ENCODE measurements around the gene SLC36A3.

Gene SLC36A3

DNA sequence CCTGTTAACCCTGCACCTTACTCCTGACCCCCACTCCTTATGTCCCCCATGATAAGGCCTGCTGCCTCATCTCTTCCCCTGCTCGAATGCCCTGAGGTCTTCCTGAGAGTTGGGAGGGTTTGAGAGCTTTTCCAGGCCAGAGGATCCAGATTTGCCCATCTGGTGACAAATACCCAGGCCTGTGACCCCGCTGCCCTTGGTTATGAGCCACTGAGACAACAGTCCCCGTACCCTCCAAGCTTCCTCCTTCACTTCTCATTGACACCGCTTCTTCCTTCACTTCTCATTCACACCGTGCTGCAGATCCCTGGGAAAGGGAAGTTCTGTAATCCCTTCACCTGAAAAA is 50.0 kb downstream of the SLC36A3 start:
- H3K4me1 ChIP-seq (ENCODE audit: control insufficient read depth, insufficient read depth, low read length): peaks cover 4% of the 10 kb centered on the region; the same call in 1 of the 2 replicates
- H3K27me3 ChIP-seq (ENCODE audit: control insufficient read depth, insufficient read depth, low read length): no peaks in the 10 kb centered on the region
- H3K27ac ChIP-seq (ENCODE audit: low read length): no peak overlapping the region
- no peak for DNase-seq (ENCODE audit: low read depth, low spot score)
- H3K4me3 ChIP-seq (ENCODE audit: low read length): peak overlapping the region; percentile 41; the same call in 1 of the 2 replicates
- no CpG with 5 or more reads among the region's 5 CpGs for WGBS (ENCODE audit: insufficient coverage, insufficient read length)
- H3K9me3 ChIP-seq (ENCODE audit: control insufficient read depth, insufficient read depth, low read length): no peaks in the 10 kb centered on the region
- no peaks in the 10 kb centered on the region for H3K36me3 ChIP-seq (ENCODE audit: control insufficient read depth, insufficient read depth, low read length)

- no peaks in the 10 kb centered on the region for H3K27me3 ChIP-seq (ENCODE audit: control insufficient read depth, insufficient read depth, low read length)
- peak; percentile 97 for DNase-seq (ENCODE audit: low read depth, low spot score)
- no peak within 1 kb of the TSS for H3K27ac ChIP-seq (ENCODE audit: low read length)
- H3K36me3 ChIP-seq (ENCODE audit: control insufficient read depth, insufficient read depth, low read length): no peaks in the 10 kb centered on the region
- peak within 1 kb of the TSS; percentile 47; the same call in 1 of the 2 replicates for H3K4me3 ChIP-seq (ENCODE audit: low read length)
- no CpG with 5 or more reads among the region's 52 CpGs for WGBS (ENCODE audit: insufficient coverage, insufficient read length)
- H3K9me3 ChIP-seq (ENCODE audit: control insufficient read depth, insufficient read depth, low read length): no peaks in the 10 kb centered on the region
- H3K4me1 ChIP-seq (ENCODE audit: control insufficient read depth, insufficient read depth, low read length): peaks cover 4% of the 10 kb centered on the region; the same call in 1 of the 2 replicates
These were observed 50.6 kb downstream of the SLC36A3 start, which contains the start of gene GM2A for GRCh38 chr5:151252762-151253604. Gene GM2A, plus strand, starts transcription at chr5:151253185. Its CDS starts 32 bp downstream, at chr5:151253217.

DNA sequence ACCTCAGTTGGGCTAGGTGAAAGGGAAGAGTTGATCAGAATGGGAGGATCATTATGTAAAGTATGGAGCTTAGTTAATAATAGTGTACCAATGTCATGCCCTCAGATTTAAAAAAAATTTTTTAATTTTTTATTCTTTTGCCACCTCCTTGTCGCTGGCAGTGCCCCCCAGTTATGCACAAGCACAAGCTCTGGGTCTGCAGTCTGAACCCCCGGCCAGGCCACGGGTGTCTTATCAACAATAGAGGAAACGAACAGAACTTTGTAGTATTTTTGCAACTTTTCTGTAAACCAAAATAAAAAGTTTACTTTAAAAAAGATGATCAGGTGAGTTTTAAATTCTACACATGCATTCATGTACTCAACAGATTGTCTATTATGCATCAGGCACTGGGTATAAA is 51.9 kb downstream of the SLC36A3 start:
- DNase-seq (ENCODE audit: low read depth, low spot score): no peak
- no peaks in the 10 kb centered on the region for H3K36me3 ChIP-seq (ENCODE audit: control insufficient read depth, insufficient read depth, low read length)
- no peak overlapping the region for H3K27ac ChIP-seq (ENCODE audit: low read length)
- no peak overlapping the region for H3K4me3 ChIP-seq (ENCODE audit: low read length)
- H3K4me1 ChIP-seq (ENCODE audit: control insufficient read depth, insufficient read depth, low read length): peaks cover 2% of the 10 kb centered on the region; the same call in 1 of the 2 replicates
- H3K27me3 ChIP-seq (ENCODE audit: control insufficient read depth, insufficient read depth, low read length): no peaks in the 10 kb centered on the region
- no CpG with 5 or more reads among the region's 4 CpGs for WGBS (ENCODE audit: insufficient coverage, insufficient read length)
- no peaks in the 10 kb centered on the region for H3K9me3 ChIP-seq (ENCODE audit: control insufficient read depth, insufficient read depth, low read length)

DNA sequence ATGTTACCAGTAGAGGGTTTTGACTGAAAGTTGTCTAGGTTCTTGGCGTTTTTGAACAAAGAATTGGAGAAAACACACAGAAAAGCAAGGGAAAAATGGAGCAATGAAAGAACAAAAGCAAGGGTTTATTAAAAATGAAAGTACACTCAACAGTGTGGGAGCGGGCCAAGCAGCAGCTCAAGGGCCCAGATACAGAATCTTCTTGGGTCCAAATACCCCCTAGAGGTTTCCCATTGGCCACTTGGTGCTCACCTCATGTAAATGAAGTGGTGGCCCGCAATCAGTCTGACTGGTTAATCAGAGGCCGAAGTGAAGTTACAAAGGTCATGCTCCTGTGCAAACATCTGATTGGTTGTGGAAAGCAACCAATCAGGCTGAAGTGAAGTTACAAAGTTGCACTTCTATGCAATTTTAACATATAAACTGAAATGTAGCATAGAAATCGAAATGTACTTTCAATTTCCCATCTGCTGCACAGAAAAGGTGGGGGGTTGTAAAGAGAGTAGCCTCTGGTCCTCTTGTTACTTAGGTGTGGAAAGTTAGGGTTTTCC is 52.5 kb downstream of the SLC36A3 start:
- Histone ChIP-seq H3K27me3 (ENCODE audit: control insufficient read depth, insufficient read depth, low read length) (no peaks in the 10 kb centered on the region), H3K4me1 (ENCODE audit: control insufficient read depth, insufficient read depth, low read length) (peaks cover 2% of the 10 kb centered on the region; the same call in 1 of the 2 replicates), H3K36me3 (ENCODE audit: control insufficient read depth, insufficient read depth, low read length) (no peaks in the 10 kb centered on the region), H3K27ac (ENCODE audit: low read length) (no peak overlapping the region), H3K9me3 (ENCODE audit: control insufficient read depth, insufficient read depth, low read length) (no peaks in the 10 kb centered on the region), H3K4me3 (ENCODE audit: low read length) (no peak overlapping the region)
- WGBS (ENCODE audit: insufficient coverage, insufficient read length): no CpG with 5 or more reads among the region's 5 CpGs
- DNase-seq (ENCODE audit: low read depth, low spot score): no peak

DNA sequence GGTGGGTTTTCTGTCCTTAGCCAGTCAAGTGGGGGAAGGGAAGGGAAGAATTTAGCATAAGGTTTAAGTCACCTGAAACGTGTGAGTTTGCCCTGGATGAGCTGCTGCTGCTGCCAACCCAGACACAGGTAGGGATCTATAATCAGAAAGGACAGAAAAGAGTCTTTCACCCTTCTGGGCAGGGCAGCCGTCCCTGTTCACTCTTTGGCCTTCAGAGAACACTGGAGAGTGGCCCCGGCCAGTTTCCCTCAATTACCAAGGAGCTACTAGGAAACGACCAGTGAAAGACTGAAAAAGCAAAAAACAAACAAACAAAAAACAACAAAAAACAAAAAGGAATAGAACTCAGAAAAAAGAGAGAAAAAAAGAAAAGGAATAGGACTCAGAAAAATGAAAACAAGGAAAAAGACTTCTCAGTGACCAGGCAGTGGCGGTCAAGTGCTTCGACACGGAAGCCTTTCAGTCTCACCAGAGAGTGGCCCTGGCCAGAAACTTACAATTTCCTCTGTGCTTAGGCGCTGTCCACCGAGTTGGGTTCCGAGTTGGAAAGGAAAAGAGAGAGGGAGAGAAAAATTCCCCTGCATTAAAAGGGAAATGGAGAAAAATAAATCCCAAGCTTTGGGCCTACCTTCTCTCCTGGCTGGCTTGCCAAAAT is 53.1 kb downstream of the SLC36A3 start:
- no peak overlapping the region for H3K4me3 ChIP-seq (ENCODE audit: low read length)
- WGBS (ENCODE audit: insufficient coverage, insufficient read length): no CpG with 5 or more reads among the region's 10 CpGs

GRCh38 chr5:151249281-151249680 is 54.3 kb downstream of the SLC36A3 start:
- Histone ChIP-seq H3K27me3 (ENCODE audit: control insufficient read depth, insufficient read depth, low read length) (no peaks in the 10 kb centered on the region), H3K4me3 (ENCODE audit: low read length) (no peak overlapping the region), H3K36me3 (ENCODE audit: control insufficient read depth, insufficient read depth, low read length) (no peaks in the 10 kb centered on the region), H3K27ac (ENCODE audit: low read length) (no peak overlapping the region), H3K9me3 (ENCODE audit: control insufficient read depth, insufficient read depth, low read length) (no peaks in the 10 kb centered on the region), H3K4me1 (ENCODE audit: control insufficient read depth, insufficient read depth, low read length) (peaks cover 2% of the 10 kb centered on the region; the same call in 1 of the 2 replicates)
- DNase-seq (ENCODE audit: low read depth, low spot score): no peak
- WGBS (ENCODE audit: insufficient coverage, insufficient read length): no CpG with 5 or more reads among the region's 5 CpGs

More for the DNA sequence above, 53.1 kb downstream of the SLC36A3 start:
- no peak for DNase-seq (ENCODE audit: low read depth, low spot score)
- H3K27ac ChIP-seq (ENCODE audit: low read length): no peak overlapping the region
- H3K36me3 ChIP-seq (ENCODE audit: control insufficient read depth, insufficient read depth, low read length): no peaks in the 10 kb centered on the region
- H3K9me3 ChIP-seq (ENCODE audit: control insufficient read depth, insufficient read depth, low read length): no peaks in the 10 kb centered on the region
- H3K27me3 ChIP-seq (ENCODE audit: control insufficient read depth, insufficient read depth, low read length): no peaks in the 10 kb centered on the region
- H3K4me1 ChIP-seq (ENCODE audit: control insufficient read depth, insufficient read depth, low read length): peaks cover 2% of the 10 kb centered on the region; the same call in 1 of the 2 replicates

- no peaks in the 10 kb centered on the region for H3K36me3 ChIP-seq (ENCODE audit: control insufficient read depth, insufficient read depth, low read length)
- WGBS (ENCODE audit: insufficient coverage, insufficient read length): no CpG with 5 or more reads among the region's 2 CpGs
- H3K4me3 ChIP-seq (ENCODE audit: low read length): no peak overlapping the region
- no peaks in the 10 kb centered on the region for H3K9me3 ChIP-seq (ENCODE audit: control insufficient read depth, insufficient read depth, low read length)
- H3K27me3 ChIP-seq (ENCODE audit: control insufficient read depth, insufficient read depth, low read length): no peaks in the 10 kb centered on the region
- H3K27ac ChIP-seq (ENCODE audit: low read length): no peak overlapping the region
- DNase-seq (ENCODE audit: low read depth, low spot score): no peak
- H3K4me1 ChIP-seq (ENCODE audit: control insufficient read depth, insufficient read depth, low read length): peaks cover 2% of the 10 kb centered on the region; the same call in 1 of the 2 replicates
These were observed 54.9 kb downstream of the SLC36A3 start for GRCh38 chr5:151248651-151249050.

DNA sequence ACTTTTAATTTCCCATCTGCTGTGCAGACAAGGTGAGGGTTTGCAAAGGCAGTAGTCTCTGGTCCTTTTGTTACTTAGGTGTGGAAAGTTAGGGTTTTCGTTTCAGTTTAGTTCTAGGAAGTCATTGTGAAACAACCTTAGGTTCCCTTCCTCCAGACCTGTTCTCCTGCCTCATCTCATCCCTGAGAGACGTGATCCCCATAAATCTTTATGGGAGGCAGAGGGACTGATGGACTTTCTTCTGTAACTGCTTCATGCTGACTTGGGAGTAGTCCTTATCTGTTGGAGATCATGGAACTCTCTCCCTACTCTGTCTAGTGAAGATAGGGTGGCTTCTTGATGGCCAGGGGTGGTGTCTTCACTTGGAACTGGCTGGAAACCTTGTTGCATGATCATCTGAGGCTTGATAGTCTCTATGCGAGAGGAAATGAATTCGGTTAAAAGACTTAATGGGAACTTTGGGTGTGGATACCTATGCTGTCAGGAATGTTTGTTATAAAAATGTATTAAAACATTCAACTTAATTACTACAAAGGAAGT is 57.8 kb downstream of the SLC36A3 start:
- no CpG with 5 or more reads among the region's 4 CpGs for WGBS (ENCODE audit: insufficient coverage, insufficient read length)
- H3K27ac ChIP-seq (ENCODE audit: low read length): no peak overlapping the region
- peaks cover 5% of the 10 kb centered on the region; the same call in 1 of the 2 replicates for H3K4me1 ChIP-seq (ENCODE audit: control insufficient read depth, insufficient read depth, low read length)
- no peaks in the 10 kb centered on the region for H3K9me3 ChIP-seq (ENCODE audit: control insufficient read depth, insufficient read depth, low read length)
- no peak overlapping the region for H3K4me3 ChIP-seq (ENCODE audit: low read length)
- H3K27me3 ChIP-seq (ENCODE audit: control insufficient read depth, insufficient read depth, low read length): no peaks in the 10 kb centered on the region
- H3K36me3 ChIP-seq (ENCODE audit: control insufficient read depth, insufficient read depth, low read length): no peaks in the 10 kb centered on the region
- no peak for DNase-seq (ENCODE audit: low read depth, low spot score)

GRCh38 chr5:151244206-151244605 is 59.4 kb downstream of the SLC36A3 start:
- Histone ChIP-seq H3K4me1 (ENCODE audit: control insufficient read depth, insufficient read depth, low read length) (peaks cover 3% of the 10 kb centered on the region; the same call in 1 of the 2 replicates), H3K36me3 (ENCODE audit: control insufficient read depth, insufficient read depth, low read length) (no peaks in the 10 kb centered on the region), H3K9me3 (ENCODE audit: control insufficient read depth, insufficient read depth, low read length) (no peaks in the 10 kb centered on the region), H3K4me3 (ENCODE audit: low read length) (no peak overlapping the region), H3K27me3 (ENCODE audit: control insufficient read depth, insufficient read depth, low read length) (no peaks in the 10 kb centered on the region), H3K27ac (ENCODE audit: low read length) (no peak overlapping the region)
- WGBS (ENCODE audit: insufficient coverage, insufficient read length): no CpG with 5 or more reads among the region's 3 CpGs
- DNase-seq (ENCODE audit: low read depth, low spot score): no peak

DNA sequence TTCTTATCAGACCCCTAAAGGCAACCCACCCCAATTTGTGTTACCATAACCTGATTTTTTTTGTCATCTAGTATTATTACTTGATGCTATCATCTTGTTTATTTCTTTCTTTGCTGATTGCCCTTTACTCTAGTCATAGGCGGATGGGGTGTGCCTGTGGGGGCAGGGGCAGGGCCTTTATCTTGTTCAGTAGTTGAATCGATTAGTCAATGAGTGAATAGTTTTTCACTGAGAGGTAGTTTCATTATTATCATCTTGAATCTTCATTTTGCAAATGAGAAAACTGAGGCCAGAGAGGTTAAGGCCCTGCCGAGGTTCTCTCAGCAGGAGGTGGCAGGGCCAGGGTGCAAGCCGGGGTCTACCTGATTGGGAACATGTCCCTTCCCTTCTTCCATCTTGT is 60.0 kb downstream of the SLC36A3 start:
- Histone ChIP-seq H3K4me3 (ENCODE audit: low read length) (no peak overlapping the region), H3K27ac (ENCODE audit: low read length) (no peak overlapping the region), H3K9me3 (ENCODE audit: control insufficient read depth, insufficient read depth, low read length) (no peaks in the 10 kb centered on the region), H3K36me3 (ENCODE audit: control insufficient read depth, insufficient read depth, low read length) (no peaks in the 10 kb centered on the region), H3K27me3 (ENCODE audit: control insufficient read depth, insufficient read depth, low read length) (no peaks in the 10 kb centered on the region), H3K4me1 (ENCODE audit: control insufficient read depth, insufficient read depth, low read length) (peaks cover 3% of the 10 kb centered on the region; the same call in 1 of the 2 replicates)
- WGBS (ENCODE audit: insufficient coverage, insufficient read length): no CpG with 5 or more reads among the region's 4 CpGs
- no peak for DNase-seq (ENCODE audit: low read depth, low spot score)
